Stimulated activated CD4-positive, alpha-beta T cell treated with anti-CD3 and anti-CD28 coated beads, Interleukin-1b, Interleukin-23, amount 100 ng/mL, for 1 hour (primary cell): Measurements from ENCODE around the gene MYO7A.

ENCODE experiments used
- DNase-seq, 2 donors: peaks; one replicate each; pipeline ENCODE4 v3.0.0-alpha.2; 2020; ENCODE audit warnings: low read depth in 2 of 2

MYO7A gene

GRCh38 chr11:77111946-77112345 is 16.1 kb upstream of the MYO7A start:
- no peak for DNase-seq

- DNase-seq = no peak
Observed at GRCh38 chr11:77112641-77113381, 15.2 kb upstream of the MYO7A start.

- no peak for DNase-seq
Observed at GRCh38 chr11:77113382-77114088, 14.5 kb upstream of the MYO7A start.

GRCh38 chr11:77114089-77114463 is 14.0 kb upstream of the MYO7A start:
- no peak for DNase-seq

- no peak for DNase-seq
Observed at GRCh38 chr11:77115181-77115611, 12.8 kb upstream of the MYO7A start.

GRCh38 chr11:77115956-77116355 is 12.1 kb upstream of the MYO7A start:
- DNase-seq = no peak

GRCh38 chr11:77117492-77117891 is 10.6 kb upstream of the MYO7A start:
- DNase-seq = no peak

GRCh38 chr11:77118086-77118485 is 10.0 kb upstream of the MYO7A start:
- DNase-seq = no peak

GRCh38 chr11:77118971-77119370 is 9.1 kb upstream of the MYO7A start:
- no peak for DNase-seq

- DNase-seq = no peak
Observed at GRCh38 chr11:77119531-77119936, 8.5 kb upstream of the MYO7A start.

- DNase-seq = no peak
Observed at GRCh38 chr11:77120571-77120970, 7.5 kb upstream of the MYO7A start.

- DNase-seq = no peak
Observed at GRCh38 chr11:77121096-77121640, 6.9 kb upstream of the MYO7A start.

- DNase-seq = no peak
Observed at GRCh38 chr11:77121876-77122575, 6.0 kb upstream of the MYO7A start.

- no peak for DNase-seq
Observed at GRCh38 chr11:77122576-77123212, 5.4 kb upstream of the MYO7A start.

GRCh38 chr11:77123591-77123990 is 4.5 kb upstream of the MYO7A start:
- DNase-seq = no peak

- DNase-seq = no peak
Observed at GRCh38 chr11:77124041-77124440, 4.0 kb upstream of the MYO7A start.

- DNase-seq = no peak
Observed at GRCh38 chr11:77124488-77124887, 3.6 kb upstream of the MYO7A start.

GRCh38 chr11:77125191-77125590 is 2.9 kb upstream of the MYO7A start:
- no peak for DNase-seq

GRCh38 chr11:77125695-77126094 is 2.4 kb upstream of the MYO7A start:
- no peak for DNase-seq

- DNase-seq = no peak
Observed at GRCh38 chr11:77126156-77126775, 1.8 kb upstream of the MYO7A start.

GRCh38 chr11:77126861-77127234 is 1.2 kb upstream of the MYO7A start:
- DNase-seq = no peak
